Endothelial cell of umbilical vein (primary cell): ENCODE data around the gene FAM221A. TPM values are rescaled to one million over a fixed set of nuclear protein-coding genes. Genes with fewer than 3 reads are reported as not detected.
A peak's percentile ranks its signal among the peaks of the same experiment; 100 is the strongest.

Experiments used
- Bru-seq: library from RNA; stranded (reverse); fragments of 400-500 nt; gene quantifications from one replicate; lab custom pipeline; 2021; lab: Mats Ljungman, UMichigan
- BruChase-seq, 2 experiments: library from RNA; stranded (reverse); fragments of 400-500 nt; gene quantifications; one replicate each; lab custom pipeline; 2021; lab: Mats Ljungman, UMichigan
- BruUV-seq: library from RNA; stranded (reverse); fragments of 400-500 nt; replicated peaks from 2 replicates; lab custom pipeline; 2021; lab: Mats Ljungman, UMichigan
- CTCF ChIA-PET: fragments of 300-600, 350-600 bp; sonication (Branson Sonifier 250); formaldehyde crosslinking; loops from one replicate; lab custom pipeline; 2021; ENCODE audit warnings: antibody characterized with exemption, inconsistent platforms; lab: Charles Lee
- POLR2A ChIA-PET: fragments of 300-600, 350-600 bp; sonication (Branson Sonifier 250); formaldehyde crosslinking; loops from one replicate; lab custom pipeline; 2021; ENCODE audit warnings: antibody characterized with exemption, inconsistent platforms; lab: Charles Lee
- DNase-seq: peaks from one replicate; pipeline ENCODE4 v3.0.0-alpha.2; 2011; ENCODE audit warnings: low read depth, low spot score
- FAIRE-seq: peaks from 2 replicates; lab custom pipeline; 2011; peaks lifted over from hg19 to GRCh38; lab: Jason Lieb, UNC
- H2AFZ ChIP-seq: 2 replicates; pipeline ENCODE4 v1.6.0; 2012; ENCODE audit warnings: low read depth, low read length, control low read depth, inconsistent platforms
- H3K27ac ChIP-seq: 2 replicates; pipeline ENCODE4 v1.5.1; 2011; ENCODE audit warnings: low read depth, mild to moderate bottlenecking, control low read depth, low read length, moderate library complexity; ENCODE audit not compliant: insufficient read depth
- H3K27me3 ChIP-seq, 2 experiments: 2 replicates each; pipeline versions ENCODE4 v1.6.0 to v1.6.1; 2011; ENCODE audit warnings: low read length in 2 of 2, mixed read lengths in 1 of 2; ENCODE audit not compliant: control insufficient read depth in 2 of 2, insufficient read depth in 2 of 2
- H3K36me3 ChIP-seq, 2 experiments: 2 replicates in 1 of 2; 3 replicates in 1 of 2; pipeline ENCODE4 v1.5.1; 2011; ENCODE audit warnings: low read length in 2 of 2, mild to moderate bottlenecking in 1 of 2, moderate library complexity in 1 of 2; ENCODE audit not compliant: control insufficient read depth in 2 of 2, insufficient read depth in 2 of 2; ENCODE audit errors: extremely low read depth in 1 of 2
- H3K4me1 ChIP-seq: 3 replicates; pipeline ENCODE4 v1.5.1; 2011; ENCODE audit warnings: mild to moderate bottlenecking, low read length; ENCODE audit not compliant: control insufficient read depth, insufficient read depth; ENCODE audit errors: extremely low read depth
- H3K4me2 ChIP-seq: 2 replicates; pipeline ENCODE4 v1.6.1; 2011; ENCODE audit warnings: low read length, control low read depth, mixed read lengths; ENCODE audit not compliant: insufficient read depth
- H3K4me3 ChIP-seq, 3 experiments: fragments of 200-600 bp in 1 of 3; sonication (generic), shearing (Covaris generic) in 1 of 3; replicated peaks in 1 of 3; 2 replicates each; pipeline ENCODE4 v1.5.1; 2011 to 2016; ENCODE audit warnings: control low read depth in 3 of 3, low read length in 3 of 3, mild to moderate bottlenecking in 2 of 3, inconsistent platforms in 1 of 3, low read depth in 1 of 3, moderate library complexity in 1 of 3; ENCODE audit not compliant: insufficient read depth in 1 of 3
- H3K79me2 ChIP-seq: 2 replicates; pipeline ENCODE4 v1.6.0; 2012; ENCODE audit warnings: low read length, inconsistent platforms; ENCODE audit not compliant: control insufficient read depth, insufficient read depth
- H3K9ac ChIP-seq: replicated peaks from 2 replicates; pipeline ENCODE3; 2011; ENCODE audit warnings: low read length, control low read depth; ENCODE audit not compliant: insufficient read depth; ENCODE audit errors: extremely low read depth
- H3K9me1 ChIP-seq: replicated peaks from 3 replicates; pipeline ENCODE4 v1.6.0; 2011; ENCODE audit warnings: mild to moderate bottlenecking, low read length; ENCODE audit not compliant: control insufficient read depth, insufficient read depth; ENCODE audit errors: extremely low read depth
- H3K9me3 ChIP-seq: replicated peaks from 2 replicates; pipeline ENCODE4 v1.5.1; 2012; ENCODE audit warnings: low read length, inconsistent platforms; ENCODE audit not compliant: control insufficient read depth, insufficient read depth
- H4K20me1 ChIP-seq: replicated peaks from 2 replicates; pipeline ENCODE3; 2011; ENCODE audit warnings: mild to moderate bottlenecking, low read length; ENCODE audit not compliant: control insufficient read depth, insufficient read depth; ENCODE audit errors: extremely low read depth
- CTCF ChIP-seq, 2 donors: IDR thresholded peaks; 1 replicate in 1 of 2; 2 replicates in 1 of 2; pipeline ENCODE4 v1.5.1; 2011; ENCODE audit warnings: low read length in 2 of 2, mild to moderate bottlenecking in 2 of 2, moderate library complexity in 2 of 2, control low read depth in 1 of 2, inconsistent platforms in 1 of 2, low read depth in 1 of 2; ENCODE audit not compliant: insufficient read depth in 1 of 2; ENCODE audit errors: extremely low read depth in 1 of 2
- MYC ChIP-seq: IDR thresholded peaks from one replicate; pipeline ENCODE4 v1.6.1; 2011; ENCODE audit warnings: mild to moderate bottlenecking, low read depth, low read length
- POLR2AphosphoS5 ChIP-seq: IDR thresholded peaks from 2 replicates; pipeline ENCODE4 v1.6.1; 2012; ENCODE audit warnings: low read depth, mild to moderate bottlenecking, control low read depth, low read length, moderate library complexity; ENCODE audit not compliant: insufficient read depth
- dilution Hi-C: fragments of 300-500 bp; cut with MboI; formaldehyde crosslinking; loops from one replicate; pipeline ENCODE4 v1.15.0; 2019; ENCODE audit warnings: low sequenced_read_pairs; ENCODE audit not compliant: extremely low pct_ligation_motif_present
- intact Hi-C: fragments of 100-400 bp; cut with micrococcal nuclease; formaldehyde crosslinking; loops from one replicate; pipeline ENCODE4 v1.10.0; 2022
- long read RNA-seq: library from polyadenylated mRNA; stranded (forward); transcript quantifications from one replicate; pipeline ENCODE4 v2.0.0, GENCODE V29; 2021
- polyA minus RNA-seq, 3 experiments: library from RNA; depleted of rRNA, polyadenylated mRNA; stranded (reverse); fragments of >200 nt; gene quantifications; 1 replicate in 1 of 3; 2 replicates in 2 of 3; pipeline ENCODE4 v1.2.3, GENCODE V29; 2011
- polyA plus RNA-seq, 4 experiments: library from polyadenylated mRNA; depleted of rRNA in 3 of 4; stranded (reverse) in 3 of 4; unstranded in 1 of 4; fragments of >200 nt; gene quantifications; 2 replicates each; pipeline versions ENCODE4 v1.2.1 to v1.2.3, GENCODE V29; 2011 to 2012; ENCODE audit warnings: missing spikeins in 1 of 4
- total RNA-seq: library from RNA; stranded (reverse); gene quantifications from 2 replicates; pipeline ENCODE4 v1.2.3, GENCODE V29; 2021
- TF ChIP-seq, protein P1 (sequence below): IDR thresholded peaks from 2 replicates; pipeline ENCODE4 v1.6.1; 2011; ENCODE audit not compliant: insufficient read depth, insufficient read length

FAM221A gene, protein sequence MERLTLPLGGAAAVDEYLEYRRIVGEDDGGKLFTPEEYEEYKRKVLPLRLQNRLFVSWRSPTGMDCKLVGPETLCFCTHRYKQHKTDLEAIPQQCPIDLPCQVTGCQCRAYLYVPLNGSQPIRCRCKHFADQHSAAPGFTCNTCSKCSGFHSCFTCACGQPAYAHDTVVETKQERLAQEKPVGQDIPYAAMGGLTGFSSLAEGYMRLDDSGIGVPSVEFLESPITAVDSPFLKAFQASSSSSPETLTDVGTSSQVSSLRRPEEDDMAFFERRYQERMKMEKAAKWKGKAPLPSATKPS
- total RNA-seq = 6.1 and 8.1 TPM in 2 replicates
- 7.8 and 9.4 TPM in 2 replicates for polyA plus RNA-seq
- 6.3 and 7.1 TPM in 2 replicates for polyA plus RNA-seq (2011; cell fraction: cytosol; rRNA removed)
- 20.0 and 20.4 TPM in 2 replicates for polyA plus RNA-seq (2011; cell fraction: nucleus; rRNA removed)
- polyA plus RNA-seq (2012) = 1.5 and 1.8 TPM in 2 replicates
- 7.0 and 21.9 TPM in 2 replicates for polyA minus RNA-seq
- not detected for polyA minus RNA-seq (2011; cell fraction: cytosol; rRNA and poly(A)+ RNA removed)
- 10.1 and 12.1 TPM in 2 replicates for polyA minus RNA-seq (2011; cell fraction: nucleus; rRNA and poly(A)+ RNA removed)
- Bru-seq, nascent RNA = percentile 64 among the genes with signal in this experiment
- percentile 61 among the genes with signal in this experiment for BruChase-seq, experiment 1, labeled RNA remaining after a 6-hour chase
- BruChase-seq, experiment 2, labeled RNA remaining after a 2-hour chase = percentile 65 among the genes with signal in this experiment
- long read RNA-seq, partial matches to known transcripts = 0 of 7 reads
- long read RNA-seq, other reads (novel, unspliced or antisense) = 2 of 7 reads

- H3K4me3 ChIP-seq = peak within 1 kb of the TSS; percentile 40 to 80 (median 72)
- H3K9ac ChIP-seq = peak within 1 kb of the TSS; percentile 30
- no peaks in the 10 kb centered on the region for H3K9me1 ChIP-seq
- ChIA-PET CTCF (interaction anchor here (1.0 to 3.8 kb wide), 7 partner anchors 9 to 102 kb away, joined by 3 to 16 read pairs (median 3); partner anchors contain the start of gene CCDC126), POLR2A (no interaction called here)
- no peaks in the 10 kb centered on the region for H4K20me1 ChIP-seq
- H3K4me2 ChIP-seq = peak within 1 kb of the TSS; percentile 70
- H2AFZ ChIP-seq = peak within 1 kb of the TSS; percentile 92
- intact Hi-C loops = loop anchor here (1.0 to 2.0 kb wide), 4 partner anchors 17 to 110 kb away; partner anchors contain the start of gene CCDC126
- no peaks in the 10 kb centered on the region for H3K9me3 ChIP-seq
- H3K27ac ChIP-seq = no peak within 1 kb of the TSS
- peak; percentile 84 for DNase-seq
- dilution Hi-C loops = no loop called here
- H3K36me3 ChIP-seq = no peaks in the 10 kb centered on the region
- TF ChIP-seq MYC = no peak
- TF ChIP-seq POLR2AphosphoS5 = peak; percentile 37
- TF ChIP-seq CTCF (IDR thresholded peaks at IDR 0.05; ENCODE audit: extremely low read depth in 1 of 2, insufficient read depth in 1 of 2, low read depth in 1 of 2, low read length in 2 of 2) = peak; percentile 70 to 89
- TF ChIP-seq, protein P1, sequence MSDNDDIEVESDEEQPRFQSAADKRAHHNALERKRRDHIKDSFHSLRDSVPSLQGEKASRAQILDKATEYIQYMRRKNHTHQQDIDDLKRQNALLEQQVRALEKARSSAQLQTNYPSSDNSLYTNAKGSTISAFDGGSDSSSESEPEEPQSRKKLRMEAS = peak; percentile 60
- peaks cover 0 to 5% of the 10 kb centered on the region in 2 experiments for H3K27me3 ChIP-seq
- H3K79me2 ChIP-seq = no peaks in the 10 kb centered on the region
- BruUV-seq = no TSS peak
- H3K4me1 ChIP-seq = peaks cover 2% of the 10 kb centered on the region
- FAIRE-seq = peak; percentile 60
Measured at GRCh38 chr7:23679898-23680413, at the start of gene FAM221A. Gene FAM221A, plus strand, starts transcription at chr7:23680199. Its CDS starts 20 bp downstream, at chr7:23680219.
